Activated T-helper 1 cell treated with anti-CD3 and anti-CD28 coated beads, Interleukin-2, amount 50 U/mL, for 16 hours (primary cell): Measurements from ENCODE around the gene CNTNAP4.

Experiments used
- DNase-seq, 2 donors: peaks; one replicate each; pipeline ENCODE4 v3.0.0-alpha.2; 2020; ENCODE audit warnings: low read depth in 1 of 2, low spot score in 1 of 2

Gene CNTNAP4

DNA sequence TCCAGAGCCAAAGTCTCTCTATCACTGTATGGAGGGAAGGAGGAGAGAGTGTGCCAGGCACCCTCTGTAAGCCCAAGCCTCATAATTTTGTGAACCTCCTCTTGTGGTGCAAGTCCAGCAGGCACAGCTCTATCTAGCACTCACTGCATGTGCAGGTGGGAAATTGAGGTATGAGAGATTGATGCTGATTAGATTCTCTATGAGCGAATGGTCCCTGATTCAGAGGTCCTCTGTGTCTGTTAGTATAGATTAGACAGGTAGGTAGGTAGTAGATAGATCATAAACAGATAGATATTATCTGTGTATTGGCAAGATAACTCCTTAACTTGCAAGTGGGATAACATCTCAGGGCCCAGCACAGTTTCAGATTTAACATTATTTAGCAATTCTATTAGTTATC is 209.5 kb downstream of the CNTNAP4 start:
- DNase-seq = no peak

DNA sequence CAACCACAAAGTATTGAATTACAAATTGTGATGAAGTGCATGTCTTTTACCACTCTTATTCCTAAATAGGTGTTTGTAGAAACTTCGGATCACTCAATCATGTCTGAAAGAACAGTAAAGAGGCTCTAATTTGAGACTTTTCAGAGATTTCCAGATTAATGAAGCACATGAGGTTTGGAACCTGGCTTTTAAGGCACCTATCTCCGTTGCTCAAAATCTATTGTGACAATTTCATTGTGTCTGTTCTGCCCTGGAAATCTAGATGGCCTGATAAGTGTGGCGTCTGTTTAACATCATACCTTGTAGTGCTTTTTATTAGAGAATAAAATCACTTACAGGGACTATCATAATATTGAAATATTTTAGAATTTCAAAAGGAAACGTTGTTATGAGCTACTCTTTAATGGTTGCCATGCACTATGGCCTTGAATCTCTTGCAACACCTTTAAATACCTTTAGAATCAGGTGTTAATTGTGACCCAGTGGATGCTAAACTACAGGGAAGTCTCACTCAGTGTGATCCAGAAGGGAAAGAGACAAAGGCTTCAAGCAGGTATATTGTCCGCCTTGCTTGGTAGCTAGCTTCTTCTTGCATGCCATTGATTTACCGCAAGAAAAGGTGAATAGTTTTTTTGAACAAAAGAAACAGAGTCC is 210.3 kb downstream of the CNTNAP4 start:
- no peak for DNase-seq

DNA sequence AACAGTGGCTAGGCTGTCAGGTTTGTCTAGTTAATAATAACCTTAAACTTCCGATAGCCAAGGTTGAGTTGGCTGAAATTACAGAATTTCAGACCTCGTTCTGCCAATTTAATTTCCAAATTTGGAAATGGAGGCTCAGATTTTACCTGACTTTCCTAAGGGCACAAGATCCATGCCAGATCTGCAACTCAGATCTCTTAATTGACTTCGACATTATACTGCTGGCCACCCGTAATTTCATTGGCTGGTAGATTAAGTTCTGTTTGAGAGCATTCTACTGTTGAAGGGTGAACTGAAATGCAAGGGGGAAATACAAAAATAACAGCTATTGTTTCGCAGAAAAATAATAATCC is 210.8 kb downstream of the CNTNAP4 start:
- DNase-seq = no peak

DNA sequence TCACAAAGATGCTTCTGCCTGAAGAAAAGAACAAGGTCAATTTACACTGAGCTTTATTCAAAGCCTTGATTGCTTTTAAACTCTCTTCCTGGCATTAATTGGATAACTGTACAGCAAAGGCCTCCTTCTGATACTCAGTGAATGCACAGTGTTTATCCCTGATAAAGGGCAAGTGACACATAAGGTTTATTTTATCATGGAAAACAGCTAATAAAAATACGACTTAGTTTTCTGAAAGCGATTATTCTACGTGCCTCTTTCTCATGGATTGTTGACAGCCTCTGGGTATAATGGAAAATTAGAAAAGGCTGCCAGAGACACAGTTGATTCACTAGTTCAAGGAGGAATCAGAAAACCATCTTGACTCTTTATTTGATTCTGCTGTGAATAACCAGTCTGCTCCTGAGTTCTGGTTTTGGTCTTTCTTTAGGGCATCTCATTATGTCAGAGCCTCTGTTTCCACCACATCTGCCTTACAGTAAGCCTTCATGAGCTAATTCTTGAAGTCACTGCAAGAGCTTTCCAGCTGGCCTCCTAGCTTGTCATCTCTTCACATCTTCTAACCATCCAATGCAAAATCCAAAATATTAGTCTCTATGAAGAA is 212.9 kb downstream of the CNTNAP4 start:
- DNase-seq = no peak

DNA sequence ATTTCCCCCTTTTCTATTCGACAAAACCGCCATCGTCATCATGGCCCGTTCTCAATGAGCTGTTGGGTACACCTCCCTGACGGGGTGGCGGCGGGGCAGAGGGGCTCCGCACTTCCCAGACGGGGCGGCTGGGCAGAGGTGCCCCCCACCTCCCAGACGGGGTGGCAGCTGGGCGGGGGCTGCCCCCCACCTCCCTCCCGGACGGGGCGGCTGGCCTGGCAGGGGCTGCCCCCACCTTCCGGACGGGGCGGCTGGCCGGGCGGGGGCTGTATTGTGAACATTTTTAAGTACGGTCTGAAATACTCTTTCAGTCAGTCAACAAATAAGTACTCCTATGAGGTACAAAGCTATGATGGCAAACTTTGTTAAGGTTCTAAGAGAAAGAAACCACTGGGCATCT is 222.8 kb downstream of the CNTNAP4 start:
- DNase-seq = no peak

DNA sequence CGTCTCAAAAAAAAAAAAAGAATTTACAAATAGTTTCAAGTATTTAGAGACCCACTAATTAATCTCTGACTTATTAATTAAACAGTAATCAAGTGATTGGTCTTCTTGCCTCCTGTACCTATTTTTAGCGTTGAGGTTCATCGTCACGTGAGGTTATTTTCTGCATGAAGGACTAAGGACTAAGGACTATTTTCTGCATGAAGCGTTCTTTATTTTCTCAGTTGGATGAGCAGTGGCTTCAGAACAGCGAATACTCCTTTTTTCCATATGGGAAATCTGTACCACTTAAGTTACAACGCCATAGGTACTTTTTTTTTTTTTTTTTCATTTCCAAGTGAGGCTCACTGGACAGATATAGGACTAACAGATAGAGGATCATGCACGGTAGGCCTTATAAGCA is 224.9 kb downstream of the CNTNAP4 start:
- no peak for DNase-seq

DNA sequence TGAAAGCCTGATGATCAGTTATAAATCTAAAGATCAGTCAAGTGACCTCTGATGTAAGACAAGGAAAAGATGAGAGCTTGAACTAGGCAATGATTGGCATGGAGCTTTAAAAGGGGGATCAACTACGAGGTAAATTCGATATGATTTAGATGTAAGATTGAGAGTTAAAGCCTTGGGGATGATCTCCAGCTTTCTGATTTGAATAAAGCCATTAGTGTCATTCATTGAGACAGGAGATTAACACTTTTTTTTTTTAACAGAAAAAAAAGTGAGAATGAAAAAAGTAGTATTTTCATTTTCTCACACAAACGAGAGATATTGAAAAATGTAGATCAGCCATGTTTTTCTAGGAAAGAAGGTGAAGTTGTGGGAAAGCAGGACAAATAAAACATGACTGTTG is 225.4 kb downstream of the CNTNAP4 start:
- no peak for DNase-seq

DNA sequence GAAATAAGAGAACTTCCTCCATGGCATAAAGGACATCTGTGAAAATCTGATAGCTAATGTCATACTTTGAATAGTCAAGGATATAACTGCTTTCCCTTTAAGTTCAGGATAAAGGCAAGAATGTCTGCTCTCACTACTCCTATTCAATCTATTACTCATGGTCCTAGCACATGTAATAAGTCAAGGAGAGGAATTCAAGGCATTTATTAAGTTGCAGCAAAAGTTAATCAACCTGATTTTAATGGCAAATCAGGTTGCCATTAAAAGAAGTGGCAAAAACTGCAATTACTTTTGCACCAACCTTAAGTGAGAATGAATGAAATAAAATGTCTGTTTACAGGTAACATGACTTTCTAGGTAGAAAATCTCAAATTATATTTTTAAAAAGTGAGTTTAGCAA is 225.9 kb downstream of the CNTNAP4 start:
- no peak for DNase-seq

DNA sequence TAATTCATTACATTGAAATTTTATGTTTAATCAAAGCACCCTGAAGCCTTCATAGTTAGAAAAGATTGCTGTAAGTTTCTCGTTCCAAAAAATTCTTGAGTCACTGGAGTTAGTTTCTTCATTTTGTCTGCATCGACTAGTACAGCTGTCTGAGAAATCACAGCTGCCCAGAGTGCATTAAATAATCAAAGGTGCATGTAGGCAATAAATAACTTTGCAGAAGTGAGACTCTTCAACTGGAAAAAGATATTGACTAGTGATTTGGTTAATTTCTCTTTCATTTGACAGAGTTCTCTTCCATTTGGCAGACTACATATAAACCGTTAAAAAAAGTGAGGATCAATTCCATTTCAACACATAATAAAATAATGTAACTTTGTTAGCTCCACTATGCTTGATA is 234.0 kb downstream of the CNTNAP4 start:
- no peak for DNase-seq

DNA sequence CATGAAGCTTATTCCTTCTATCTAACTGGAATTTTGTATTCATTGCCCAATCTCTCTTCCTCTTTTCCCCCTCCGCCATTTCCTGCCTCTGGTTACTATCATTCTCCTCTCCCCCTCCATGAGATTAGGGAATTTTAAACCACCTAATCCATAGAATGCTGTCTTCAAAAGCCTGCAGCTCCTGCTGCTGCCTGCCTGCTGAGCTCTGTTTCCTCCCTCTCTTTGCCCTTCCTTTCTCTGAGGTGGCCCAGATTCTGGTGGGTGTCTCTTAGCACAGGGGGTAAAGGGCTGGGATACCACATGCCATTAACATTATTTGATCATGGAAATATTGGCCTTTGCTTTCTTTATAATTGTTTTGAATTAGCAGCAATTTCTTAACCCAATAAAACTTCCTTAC is 241.6 kb downstream of the CNTNAP4 start:
- no peak for DNase-seq

DNA sequence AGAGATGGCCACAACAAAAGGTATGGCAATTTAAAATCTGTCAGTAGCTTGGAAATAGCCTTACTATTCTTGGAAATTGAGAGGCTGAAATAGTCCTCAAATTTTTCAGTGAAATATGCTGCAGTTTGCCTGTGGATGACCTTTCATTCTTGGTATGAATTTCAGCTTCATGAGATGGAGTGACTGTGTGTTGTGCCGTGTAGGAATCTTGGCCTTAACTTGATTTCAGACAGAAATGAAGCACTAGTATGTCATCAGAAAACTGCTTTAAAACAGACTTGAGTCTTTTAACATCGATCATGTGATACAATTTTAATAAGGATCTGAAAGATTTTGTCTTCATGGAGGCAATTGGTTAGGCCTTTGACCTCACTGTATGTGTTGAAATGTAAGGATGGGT is 247.2 kb downstream of the CNTNAP4 start:
- DNase-seq = no peak

DNA sequence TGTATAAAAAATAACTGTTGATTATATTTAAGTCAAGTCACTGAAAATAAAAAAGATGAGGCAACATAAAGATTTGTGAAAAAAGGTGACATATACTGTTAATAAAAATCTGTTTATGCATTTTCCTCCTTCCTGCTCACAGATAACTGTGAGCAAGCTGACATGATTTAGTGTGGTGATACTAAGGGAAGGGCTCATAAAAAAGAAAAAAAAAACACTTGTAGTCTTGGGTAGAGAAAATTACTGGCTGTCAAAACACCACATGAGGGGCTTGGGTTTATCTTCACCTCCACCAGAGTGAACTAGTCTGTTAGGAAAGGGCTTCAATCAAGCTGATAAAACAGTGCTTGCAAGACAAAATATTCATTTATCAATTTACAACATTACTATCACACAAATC is 247.6 kb downstream of the CNTNAP4 start:
- DNase-seq = no peak

DNA sequence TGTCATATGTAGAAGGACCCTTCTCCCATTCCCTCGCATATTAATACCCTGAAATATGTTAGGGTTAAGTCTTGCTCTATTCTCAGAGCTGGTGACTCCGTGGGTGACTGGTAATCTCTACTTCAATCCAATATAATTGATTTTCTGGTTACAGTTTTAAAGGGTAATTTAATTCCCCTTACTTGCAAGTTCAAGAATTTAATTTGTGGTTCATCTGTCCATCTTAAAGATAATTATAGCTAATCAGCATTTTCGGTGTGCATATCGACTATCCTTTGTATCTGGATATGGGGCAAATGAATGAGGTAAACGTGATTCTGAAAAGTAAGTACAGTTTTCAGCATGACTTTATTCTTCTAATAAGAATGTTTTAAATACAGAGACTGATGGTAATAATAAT is 250.0 kb downstream of the CNTNAP4 start:
- no peak for DNase-seq

DNA sequence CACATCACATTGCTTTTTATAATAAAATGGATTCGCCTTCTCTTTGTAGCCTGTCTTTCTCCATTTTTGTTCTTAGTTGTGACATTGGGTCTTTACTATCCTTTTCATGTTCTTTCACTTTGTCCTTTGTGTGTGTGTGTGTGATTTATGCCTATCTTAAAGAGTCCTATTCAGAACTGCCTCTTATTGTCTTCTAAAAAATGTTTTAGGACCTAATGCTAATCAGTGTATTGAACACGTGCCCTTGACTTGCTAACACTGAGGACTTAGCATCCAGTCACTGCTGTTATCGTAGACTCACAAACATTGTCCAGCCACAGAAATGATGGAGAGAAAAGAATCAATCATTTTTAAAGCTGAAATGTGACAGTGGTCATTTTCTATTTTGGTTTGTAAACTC is 251.9 kb downstream of the CNTNAP4 start:
- no peak for DNase-seq

DNA sequence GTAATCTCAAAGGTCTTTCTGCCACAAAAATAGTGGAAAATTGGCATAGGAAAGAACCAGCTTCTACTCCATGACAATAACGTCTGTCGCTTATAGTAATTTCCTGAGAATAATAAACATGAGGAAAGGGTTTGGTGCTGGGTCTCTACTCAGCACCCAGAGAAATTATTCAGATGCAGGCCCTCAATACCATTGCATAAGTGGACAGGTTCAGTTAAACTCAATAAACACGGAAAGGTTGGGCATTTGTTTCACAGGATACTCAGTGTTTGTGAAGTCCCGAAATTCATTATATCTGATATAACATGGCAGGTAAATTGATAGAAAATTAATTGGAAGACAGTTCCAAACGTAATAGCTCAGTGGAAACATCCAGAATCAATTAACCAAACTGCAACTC is 254.0 kb downstream of the CNTNAP4 start:
- DNase-seq = no peak

DNA sequence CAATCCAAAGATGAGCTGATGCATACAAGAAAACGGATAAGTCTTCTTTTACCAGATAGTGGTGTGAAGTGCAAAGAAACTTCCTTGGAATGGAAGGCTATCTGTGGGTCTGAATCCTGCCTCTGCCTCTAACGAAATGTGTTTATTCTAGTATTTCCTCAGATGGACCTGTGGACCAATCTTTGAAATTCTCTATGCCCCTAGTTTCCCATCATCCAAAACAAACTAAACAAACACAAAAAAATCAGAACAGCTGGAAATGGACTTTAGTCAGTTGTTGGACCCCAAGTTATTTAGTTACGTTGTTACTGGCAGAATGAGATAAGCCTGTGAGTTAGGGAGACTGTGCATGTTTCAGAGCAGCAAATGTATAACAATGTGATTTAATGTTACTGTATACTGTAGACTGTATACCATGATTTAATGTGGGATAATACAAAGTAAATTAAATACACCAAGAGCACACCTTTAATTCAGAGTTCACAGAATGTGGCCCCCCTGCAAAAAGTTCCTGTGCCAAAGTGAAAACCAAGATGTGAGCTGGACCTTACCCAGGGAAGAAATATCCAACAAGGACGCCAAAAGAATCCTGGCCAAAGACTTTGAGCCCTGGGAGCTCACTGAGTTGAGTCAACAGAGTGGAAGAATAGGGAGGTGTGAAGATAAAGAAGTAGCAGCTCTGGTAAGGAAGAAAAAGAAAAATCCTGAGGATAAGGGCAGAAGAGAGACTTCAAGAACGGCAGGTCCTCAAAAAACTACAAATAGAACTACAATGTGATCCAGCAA is 255.2 kb downstream of the CNTNAP4 start:
- no peak for DNase-seq

DNA sequence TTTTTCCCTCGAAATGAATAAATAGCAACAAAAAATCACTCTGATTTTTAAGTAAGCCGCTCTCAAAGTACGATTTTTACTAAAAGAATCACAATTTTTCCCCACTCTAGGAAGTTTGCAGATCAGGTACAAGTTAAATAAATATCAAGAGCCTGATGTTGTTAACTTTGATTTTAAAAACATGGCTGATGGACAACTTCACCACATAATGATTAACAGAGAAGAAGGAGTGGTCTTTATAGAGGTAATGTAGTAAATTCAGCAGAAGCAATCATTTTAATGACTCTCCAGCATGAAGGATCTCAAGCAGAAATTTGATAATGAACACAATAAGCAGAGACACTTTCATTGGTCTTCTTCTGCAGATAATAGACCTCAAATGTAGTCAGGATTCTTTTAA is 262.4 kb downstream of the CNTNAP4 start:
- DNase-seq = no peak

DNA sequence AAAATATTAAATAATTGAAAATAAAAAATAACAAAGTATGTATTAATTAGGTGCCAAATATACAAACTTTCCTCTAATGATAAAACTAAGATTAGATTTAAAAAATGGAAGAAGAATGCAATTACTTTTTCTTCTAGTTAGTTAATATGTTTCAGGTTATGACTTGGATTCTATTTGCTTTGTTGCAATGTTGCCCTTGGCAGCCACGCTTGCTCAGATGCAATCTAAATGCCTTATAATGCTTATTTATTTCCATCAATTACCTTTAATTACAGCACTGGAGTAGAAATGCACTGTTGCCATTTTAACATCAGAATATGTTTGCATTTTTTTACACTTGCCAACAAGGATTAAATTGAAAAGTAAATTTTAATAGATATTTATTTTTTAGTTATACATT is 263.9 kb downstream of the CNTNAP4 start:
- DNase-seq = no peak

DNA sequence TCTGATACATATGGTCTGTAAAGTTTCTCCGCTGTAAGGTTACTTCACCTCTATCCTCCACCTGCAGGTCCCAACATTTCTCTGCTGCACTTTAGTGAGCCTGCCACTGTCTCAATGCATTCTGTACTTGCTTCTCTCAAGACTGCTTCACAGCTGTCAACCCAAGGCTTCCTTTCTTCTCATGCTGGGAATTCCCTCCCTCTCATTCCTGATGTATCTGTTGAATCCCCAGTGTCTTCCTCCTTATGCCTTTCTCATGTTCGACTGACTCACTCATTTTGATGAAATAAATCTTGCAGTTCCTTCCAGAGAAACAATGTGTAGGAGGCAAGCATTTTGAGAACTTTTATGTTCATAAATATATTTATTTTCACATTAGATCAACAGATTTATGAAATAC is 288.3 kb downstream of the CNTNAP4 start:
- no peak for DNase-seq

DNA sequence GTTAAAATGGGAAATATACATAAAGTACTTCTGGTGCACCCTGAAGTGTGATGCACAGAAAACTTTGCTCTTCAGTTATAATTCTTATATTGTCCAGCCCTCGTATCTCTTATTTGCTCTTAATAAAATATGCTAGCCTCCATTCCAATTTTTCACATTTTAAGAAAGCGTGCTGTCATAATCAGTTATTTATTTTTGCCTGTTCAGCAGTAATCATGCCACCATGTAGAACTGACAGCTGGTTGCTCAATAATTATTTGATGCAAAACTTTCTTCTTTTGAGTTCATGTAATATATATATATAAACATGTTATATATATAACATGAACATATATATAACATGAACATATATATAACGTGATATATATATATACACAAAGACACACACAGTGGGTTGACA is 294.6 kb downstream of the CNTNAP4 start:
- DNase-seq = no peak

DNA sequence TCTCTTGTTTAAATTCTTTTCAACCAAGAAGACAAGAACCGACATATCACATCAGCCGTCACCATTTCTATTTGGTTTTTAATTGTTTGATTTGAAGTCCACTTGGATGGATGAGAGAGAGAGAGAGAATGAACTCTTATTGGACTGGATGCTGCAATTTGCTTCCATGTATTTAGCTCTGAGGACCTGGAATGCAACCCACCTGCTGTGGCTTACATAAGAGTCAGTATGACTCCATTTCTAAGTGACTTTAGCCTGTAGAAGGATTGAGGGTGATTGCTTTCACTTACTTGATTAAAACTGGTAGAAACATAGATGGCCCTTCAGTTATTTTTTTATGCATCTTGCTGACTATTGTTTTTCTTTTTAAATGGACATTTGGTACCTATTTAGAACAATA is 296.1 kb downstream of the CNTNAP4 start:
- DNase-seq = no peak

DNA sequence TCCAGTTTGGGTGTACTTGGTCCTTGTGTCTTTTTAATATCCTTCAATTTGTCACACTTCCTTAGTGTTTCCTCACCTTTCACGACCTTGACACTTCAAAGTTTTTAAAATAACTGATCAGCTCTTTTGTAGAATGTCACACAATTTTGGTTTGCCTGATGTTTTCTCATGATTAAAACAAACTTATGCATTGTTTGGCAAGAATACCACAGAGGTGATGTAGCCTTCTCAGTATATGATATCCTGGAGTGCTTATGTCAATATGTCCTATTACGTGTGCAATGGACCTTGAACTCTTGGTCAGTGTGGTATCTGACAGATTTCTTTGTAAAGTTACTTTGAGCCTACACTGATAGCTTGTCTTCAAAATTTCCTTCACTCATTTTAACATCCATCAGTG is 297.4 kb downstream of the CNTNAP4 start:
- DNase-seq = no peak

DNA sequence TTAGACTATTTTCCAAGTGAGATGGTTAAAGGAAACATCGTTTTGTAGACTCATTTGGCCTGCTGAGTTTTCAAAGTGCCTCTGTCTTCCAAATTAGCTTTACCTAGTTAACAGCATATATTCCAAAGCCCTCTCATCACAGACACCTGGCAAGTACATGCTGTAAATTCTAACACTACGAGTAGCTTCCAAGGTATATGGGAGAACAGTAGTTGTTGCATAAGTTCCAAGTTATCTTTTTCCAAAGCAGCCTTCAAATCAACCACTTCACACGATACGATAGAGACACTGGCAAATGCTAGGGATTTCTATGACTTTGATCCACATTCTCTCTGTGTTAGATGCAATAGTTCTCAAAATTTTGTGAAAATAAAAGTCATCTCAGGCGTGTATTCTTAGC is 299.3 kb downstream of the CNTNAP4 start:
- no peak for DNase-seq
